Ishikawa (cell line): ENCODE results near the gene OTX1.
A peak's percentile ranks its signal among the peaks of the same experiment; 100 is the strongest.

Experiments used
- CEBPB ChIP-seq: IDR thresholded peaks from 2 replicates; pipeline ENCODE4 v1.6.1; 2012
- CREB1 ChIP-seq: IDR thresholded peaks from 2 replicates; pipeline ENCODE4 v1.6.1; 2012; ENCODE audit warnings: low read depth
- EGR1 ChIP-seq: IDR thresholded peaks from 2 replicates; pipeline ENCODE4 v1.6.1; 2012
- EP300 ChIP-seq: IDR thresholded peaks from 2 replicates; pipeline ENCODE4 v1.6.1; 2012; ENCODE audit warnings: borderline replicate concordance
- FOXM1 ChIP-seq: IDR thresholded peaks from 2 replicates; pipeline ENCODE4 v1.6.1; 2012; ENCODE audit warnings: low read depth, borderline replicate concordance
- NFIC ChIP-seq: IDR thresholded peaks from 2 replicates; pipeline ENCODE4 v1.6.1; 2012
- RAD21 ChIP-seq: IDR thresholded peaks from 2 replicates; pipeline ENCODE4 v1.6.1; 2012; ENCODE audit warnings: low read depth
- REST ChIP-seq: IDR thresholded peaks from 2 replicates; pipeline ENCODE4 v1.6.1; 2012; ENCODE audit warnings: low read depth, mild to moderate bottlenecking
- TAF1 ChIP-seq: IDR thresholded peaks from 2 replicates; pipeline ENCODE4 v1.6.1; 2012; ENCODE audit warnings: low read depth, mild to moderate bottlenecking
- TCF12 ChIP-seq: IDR thresholded peaks from 2 replicates; pipeline ENCODE4 v1.6.1; 2012; ENCODE audit warnings: low read depth
- TEAD4 ChIP-seq: IDR thresholded peaks from 2 replicates; pipeline ENCODE4 v1.6.1; 2012
- YY1 ChIP-seq: IDR thresholded peaks from 2 replicates; pipeline ENCODE4 v1.6.1; 2012; ENCODE audit warnings: low read depth
- ZBTB7A ChIP-seq: IDR thresholded peaks from 2 replicates; pipeline ENCODE4 v1.6.1; 2012; ENCODE audit warnings: low read depth
- TF ChIP-seq, protein P1 (sequence below): IDR thresholded peaks from 2 replicates; pipeline ENCODE4 v1.6.1; 2012
- TF ChIP-seq, protein P2 (sequence below): IDR thresholded peaks from 2 replicates; pipeline ENCODE4 v1.6.1; 2012

OTX1 gene

DNA sequence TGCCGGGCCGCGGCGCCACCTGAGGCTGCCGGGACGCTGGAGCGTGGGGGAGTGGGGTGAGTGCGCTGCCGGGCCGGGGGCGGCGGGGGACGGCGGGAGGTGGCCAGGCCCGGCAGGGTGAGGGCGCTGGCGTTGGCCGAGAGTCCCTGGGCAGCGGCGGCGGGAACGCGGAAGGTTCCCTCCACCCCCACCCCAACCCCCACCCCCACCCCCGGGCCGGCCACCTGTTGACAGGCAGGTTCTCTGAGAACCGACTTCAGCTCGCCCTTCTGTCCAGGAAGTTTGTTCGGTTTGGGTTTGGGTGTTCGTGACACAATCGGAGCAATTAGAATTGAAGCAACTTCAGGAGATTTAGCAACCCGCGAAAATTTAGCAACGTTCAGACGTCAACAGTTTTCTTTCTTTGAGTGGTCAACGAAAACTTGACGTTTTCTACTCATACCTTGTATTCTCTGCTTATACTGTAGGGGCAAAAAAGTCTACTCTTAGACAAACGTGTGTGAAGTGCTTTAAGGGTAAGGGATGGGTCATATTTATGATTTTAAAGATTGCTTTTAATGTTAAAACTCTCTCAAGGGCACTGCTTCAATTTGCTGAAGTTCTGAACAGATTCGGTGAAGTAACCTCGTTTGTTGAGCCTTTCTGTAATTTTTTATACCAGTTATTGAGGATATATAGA, 9.3 kb downstream of the OTX1 start:
- TF ChIP-seq NFIC (no peak), TCF12 (no peak), EGR1 (no peak), FOXM1 (no peak), REST (no peak), CREB1 (no peak), EP300 (no peak), RAD21 (no peak), ZBTB7A (no peak), CEBPB (no peak), YY1 (no peak), TEAD4 (no peak)
- TF ChIP-seq, protein P1, sequence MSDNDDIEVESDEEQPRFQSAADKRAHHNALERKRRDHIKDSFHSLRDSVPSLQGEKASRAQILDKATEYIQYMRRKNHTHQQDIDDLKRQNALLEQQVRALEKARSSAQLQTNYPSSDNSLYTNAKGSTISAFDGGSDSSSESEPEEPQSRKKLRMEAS, result no peak
- TF ChIP-seq, protein P2, sequence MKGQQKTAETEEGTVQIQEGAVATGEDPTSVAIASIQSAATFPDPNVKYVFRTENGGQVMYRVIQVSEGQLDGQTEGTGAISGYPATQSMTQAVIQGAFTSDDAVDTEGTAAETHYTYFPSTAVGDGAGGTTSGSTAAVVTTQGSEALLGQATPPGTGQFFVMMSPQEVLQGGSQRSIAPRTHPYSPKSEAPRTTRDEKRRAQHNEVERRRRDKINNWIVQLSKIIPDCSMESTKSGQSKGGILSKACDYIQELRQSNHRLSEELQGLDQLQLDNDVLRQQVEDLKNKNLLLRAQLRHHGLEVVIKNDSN, result no peak

- no peak for TF ChIP-seq EP300
- TF ChIP-seq TCF12, result no peak
- no peak for TF ChIP-seq TEAD4
- no peak for TF ChIP-seq RAD21
- no peak for TF ChIP-seq EGR1
- TF ChIP-seq REST, result no peak
- no peak for TF ChIP-seq ZBTB7A
- TF ChIP-seq YY1, result no peak
- no peak for TF ChIP-seq NFIC
- no peak for TF ChIP-seq CEBPB
- no peak for TF ChIP-seq FOXM1
- TF ChIP-seq, protein P2, result no peak
Observed at GRCh38 chr2:63060472-63060991, 9.9 kb downstream of the OTX1 start.

DNA sequence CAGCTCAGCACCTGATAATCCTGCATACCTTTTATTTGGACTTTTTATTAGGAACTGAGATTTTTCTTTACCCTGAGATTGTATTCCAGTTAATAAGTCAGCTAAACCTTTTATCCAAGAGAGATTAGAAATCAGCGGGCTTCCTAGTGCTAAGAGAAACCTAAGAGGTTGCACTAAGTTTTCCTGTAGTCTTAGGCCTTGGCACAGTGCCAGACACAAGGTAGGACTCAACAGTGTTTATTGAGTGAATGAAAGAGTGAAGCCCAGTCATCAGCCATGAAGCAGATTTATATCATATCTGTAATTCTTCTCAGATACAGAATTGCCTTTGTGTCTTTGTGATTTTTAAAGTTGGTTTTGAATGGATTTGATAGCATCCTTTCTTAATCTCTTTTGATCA, 13.6 kb downstream of the OTX1 start:
- no peak for TF ChIP-seq TEAD4
- peak; percentile 70 for TF ChIP-seq NFIC

DNA sequence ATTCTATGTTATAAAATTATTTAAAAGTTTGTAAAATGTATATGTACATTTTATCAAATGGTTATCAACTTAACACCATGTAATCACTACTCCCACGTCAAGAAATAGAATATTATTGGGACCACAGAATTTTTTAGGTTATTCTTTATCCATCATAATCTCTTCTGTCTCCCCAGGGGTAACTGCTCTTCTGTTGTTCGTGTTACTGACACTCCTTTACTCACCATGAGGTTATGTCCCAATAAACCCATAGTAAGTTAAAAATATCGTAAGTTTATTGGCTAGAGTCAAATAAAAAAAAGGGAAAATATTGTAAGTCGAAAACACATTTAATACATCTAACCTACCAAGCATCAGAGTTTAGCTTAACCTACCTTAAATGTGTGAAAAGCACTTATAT, 14.0 kb downstream of the OTX1 start:
- no peak for TF ChIP-seq RAD21
- TF ChIP-seq, protein P2, result no peak
- no peak for TF ChIP-seq CEBPB
- no peak for TF ChIP-seq CREB1
- no peak for TF ChIP-seq EP300
- no peak for TF ChIP-seq REST
- TF ChIP-seq, protein P1, result no peak
- no peak for TF ChIP-seq FOXM1
- TF ChIP-seq TEAD4, result no peak
- TF ChIP-seq EGR1, result no peak
- TF ChIP-seq ZBTB7A, result no peak
- no peak for TF ChIP-seq YY1
- no peak for TF ChIP-seq NFIC
- TF ChIP-seq TCF12, result no peak
- TF ChIP-seq TAF1, result no peak
